ENCODE measurements around the gene KIF5C. TPM values are rescaled to one million over a fixed set of nuclear protein-coding genes. Genes with fewer than 3 reads are reported as not detected.
A peak's percentile ranks its signal among the peaks of the same experiment; 100 is the strongest.

Gene KIF5C
- total RNA-seq, 1 donor from 2014 or later, result 1.3 TPM

GRCh38 chr2:148866091-148866490, 8.9 kb upstream of the KIF5C start:
- H3K9me3 Mint-ChIP-seq, result peaks cover 6% of the 10 kb centered on the region
- H3K4me1 Mint-ChIP-seq, result no peaks in the 10 kb centered on the region
- DNase-seq (ENCODE audit: low spot score in 2 of 2, unreplicated experiment in 2 of 2), result no peak
- H3K27ac Mint-ChIP-seq, result no peak overlapping the region
- no peak overlapping the region for H3K4me3 Mint-ChIP-seq
- H3K36me3 Mint-ChIP-seq, result no peaks in the 10 kb centered on the region
- no peak for TF ChIP-seq CTCF (IDR thresholded peaks at IDR 0.05; ENCODE audit: unreplicated experiment)
- peaks cover 84% of the 10 kb centered on the region for H3K27me3 Mint-ChIP-seq (ENCODE audit: low read depth)

GRCh38 chr2:148867079-148867769, 7.8 kb upstream of the KIF5C start:
- TF ChIP-seq CTCF (IDR thresholded peaks at IDR 0.05; ENCODE audit: unreplicated experiment), result no peak
- Mint-ChIP-seq H3K4me1 (no peaks in the 10 kb centered on the region), H3K9me3 (peaks cover 6% of the 10 kb centered on the region), H3K36me3 (no peaks in the 10 kb centered on the region), H3K4me3 (no peak overlapping the region), H3K27me3 (ENCODE audit: low read depth) (peaks cover 84% of the 10 kb centered on the region), H3K27ac (no peak overlapping the region)
- DNase-seq (ENCODE audit: low spot score in 2 of 2, unreplicated experiment in 2 of 2), result no peak

GRCh38 chr2:148875387-148876051, 492 bp downstream of the KIF5C start:
- TF ChIP-seq CTCF (IDR thresholded peaks at IDR 0.05; ENCODE audit: unreplicated experiment), result no peak
- peaks cover 13% of the 10 kb centered on the region for H3K4me1 Mint-ChIP-seq
- H3K27me3 Mint-ChIP-seq (ENCODE audit: low read depth), result peaks cover 76% of the 10 kb centered on the region
- no peaks in the 10 kb centered on the region for H3K9me3 Mint-ChIP-seq
- H3K4me3 Mint-ChIP-seq, result peak overlapping the region; percentile 48
- no peaks in the 10 kb centered on the region for H3K36me3 Mint-ChIP-seq
- no peak for DNase-seq (ENCODE audit: low spot score in 2 of 2, unreplicated experiment in 2 of 2)
- H3K27ac Mint-ChIP-seq, result no peak overlapping the region

GRCh38 chr2:148876202-148876594, 1.2 kb downstream of the KIF5C start:
- no peak for TF ChIP-seq CTCF (IDR thresholded peaks at IDR 0.05; ENCODE audit: unreplicated experiment)
- no peak for DNase-seq (ENCODE audit: low spot score in 2 of 2, unreplicated experiment in 2 of 2)

GRCh38 chr2:148876595-148877402, 1.8 kb downstream of the KIF5C start:
- peak overlapping the region; percentile 61 for H3K4me3 Mint-ChIP-seq
- DNase-seq (ENCODE audit: low spot score in 2 of 2, unreplicated experiment in 2 of 2), result no peak
- no peak for TF ChIP-seq CTCF (IDR thresholded peaks at IDR 0.05; ENCODE audit: unreplicated experiment)

More at GRCh38 chr2:148876202-148876594, 1.2 kb downstream of the KIF5C start:
- H3K27ac Mint-ChIP-seq, result no peak overlapping the region
- no peaks in the 10 kb centered on the region for H3K9me3 Mint-ChIP-seq
- peak overlapping the region; percentile 61 for H3K4me3 Mint-ChIP-seq
- H3K36me3 Mint-ChIP-seq, result peaks cover 4% of the 10 kb centered on the region
- peaks cover 75% of the 10 kb centered on the region for H3K27me3 Mint-ChIP-seq (ENCODE audit: low read depth)
- H3K4me1 Mint-ChIP-seq, result peaks cover 13% of the 10 kb centered on the region

More at GRCh38 chr2:148876595-148877402, 1.8 kb downstream of the KIF5C start:
- peaks cover 13% of the 10 kb centered on the region for H3K4me1 Mint-ChIP-seq
- H3K36me3 Mint-ChIP-seq, result peaks cover 4% of the 10 kb centered on the region
- H3K27ac Mint-ChIP-seq, result no peak overlapping the region
- peaks cover 71% of the 10 kb centered on the region for H3K27me3 Mint-ChIP-seq (ENCODE audit: low read depth)
- H3K9me3 Mint-ChIP-seq, result no peaks in the 10 kb centered on the region

All from mesothelial cell of epicardium (in vitro differentiated cells).